LHCN-M2 (cell line): ENCODE results near the gene MINDY4B. TPM values are rescaled to one million over a fixed set of nuclear protein-coding genes. Genes with fewer than 3 reads are reported as not detected.

Experiments used
- DNase-seq: peaks from one replicate; pipeline ENCODE4 v3.0.0-alpha.2; 2012; ENCODE audit warnings: low read depth
- polyA plus RNA-seq: library from polyadenylated mRNA; unstranded; fragments of >200 nt; gene quantifications from one replicate; pipeline ENCODE4 v1.2.1, GENCODE V29; 2012; ENCODE audit warnings: missing spikeins
- total RNA-seq: library from RNA; depleted of rRNA; stranded (reverse); fragments of >200 nt; gene quantifications from 2 replicates; pipeline ENCODE4 v1.2.3, GENCODE V29; 2014; rRNA removed

MINDY4B gene
- total RNA-seq: not detected in 2 replicates
- polyA plus RNA-seq: not detected

DNA sequence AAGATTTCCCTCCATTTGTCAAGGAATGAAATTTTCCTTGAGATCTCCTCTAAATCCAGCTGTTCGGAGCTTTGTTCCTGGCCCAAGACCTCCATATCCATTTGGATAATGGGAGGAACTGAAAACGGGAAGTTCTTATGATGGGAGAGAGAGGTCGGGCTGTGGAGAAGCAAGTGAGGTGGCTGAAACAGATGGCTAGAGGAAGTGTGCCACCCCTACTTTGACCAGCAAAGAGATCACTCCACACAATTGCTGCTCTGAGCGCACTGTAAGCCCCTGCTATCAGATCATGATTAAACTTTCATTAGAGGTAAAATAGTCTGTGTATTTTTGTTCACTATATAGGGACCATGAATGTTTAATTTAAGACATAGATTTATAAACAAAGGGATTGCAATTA, at the start of gene MINDY4B:
Gene MINDY4B, minus strand, starts transcription at position 101 of the 400 bp plus-strand sequence. Its CDS starts 0 bp downstream, at position 101.
- DNase-seq: no peak

DNA sequence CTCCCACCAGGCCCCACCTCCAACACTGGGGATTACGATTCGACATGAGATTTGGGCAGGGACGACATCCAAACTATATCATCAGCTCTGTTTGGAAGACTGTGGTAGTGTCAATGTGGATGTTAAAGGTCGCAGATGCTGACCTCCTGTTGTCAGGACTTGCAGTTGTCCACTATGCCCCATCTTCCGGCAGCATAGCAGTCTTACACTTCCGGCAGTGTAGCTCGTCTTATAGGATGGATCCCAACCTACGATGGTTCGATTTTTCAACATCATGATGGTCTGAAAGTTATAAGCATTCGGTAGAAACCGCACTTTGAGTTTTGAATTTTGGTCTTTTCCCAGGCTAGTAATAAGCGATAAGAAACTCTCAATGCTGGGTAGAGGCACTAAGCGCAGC, 46.7 kb upstream of the MINDY4B start:
- no peak for DNase-seq

DNA sequence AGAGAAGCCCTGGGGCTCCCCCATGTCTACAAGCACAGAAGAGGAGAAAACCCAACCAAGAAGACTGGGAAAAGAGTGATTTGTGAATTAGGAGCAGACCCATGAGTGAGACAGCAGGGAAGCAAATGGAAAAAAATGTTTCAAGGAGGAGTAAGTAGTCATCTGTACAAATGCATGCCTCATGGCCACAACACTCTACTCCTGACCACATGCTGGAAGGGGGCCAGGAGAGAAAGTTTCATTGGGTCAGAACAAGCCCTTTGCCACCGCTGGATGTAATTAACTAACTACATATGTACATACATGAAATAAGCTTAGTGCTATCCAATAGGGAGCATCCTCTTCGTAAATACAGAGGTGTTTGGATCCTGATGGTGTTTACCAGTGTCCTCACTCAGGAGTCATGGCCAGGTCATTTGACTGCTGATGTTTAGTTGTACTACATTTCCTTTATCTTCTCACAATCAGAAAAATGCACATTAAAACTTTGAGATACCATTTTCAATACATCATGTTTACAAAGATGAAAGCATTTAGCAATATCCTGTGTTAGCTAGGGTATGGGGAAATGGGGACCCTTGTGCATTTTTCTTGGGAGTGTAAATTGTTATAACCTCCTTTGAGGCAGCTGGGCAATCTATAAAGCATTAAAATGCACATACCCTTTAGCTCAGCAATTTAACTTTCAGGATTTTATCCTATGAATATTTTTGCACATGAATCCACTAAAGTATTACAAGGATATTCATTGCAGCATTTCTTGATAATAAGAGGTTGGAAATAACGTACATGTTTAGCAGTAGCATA, 40.2 kb upstream of the MINDY4B start:
- DNase-seq: peak; percentile 51

DNA sequence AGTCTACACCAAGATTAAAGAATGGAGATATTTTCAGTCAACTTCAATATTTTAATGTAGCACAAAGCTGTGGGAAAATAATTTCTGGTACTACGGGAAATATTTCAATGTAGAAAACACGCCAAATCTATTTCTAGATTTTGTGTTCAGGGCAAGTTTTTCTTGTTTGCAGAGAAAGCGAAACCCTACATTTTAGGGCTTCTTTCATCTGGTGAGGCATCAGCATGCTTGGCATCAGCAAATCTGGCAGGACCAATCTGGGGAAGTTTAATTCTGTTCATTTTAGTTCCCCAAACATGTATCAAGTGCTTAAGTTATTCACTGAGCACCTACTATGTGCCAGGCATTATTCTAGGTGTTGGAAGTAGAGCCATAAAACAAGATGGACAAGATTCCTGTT, 37.0 kb upstream of the MINDY4B start:
- DNase-seq: no peak

DNA sequence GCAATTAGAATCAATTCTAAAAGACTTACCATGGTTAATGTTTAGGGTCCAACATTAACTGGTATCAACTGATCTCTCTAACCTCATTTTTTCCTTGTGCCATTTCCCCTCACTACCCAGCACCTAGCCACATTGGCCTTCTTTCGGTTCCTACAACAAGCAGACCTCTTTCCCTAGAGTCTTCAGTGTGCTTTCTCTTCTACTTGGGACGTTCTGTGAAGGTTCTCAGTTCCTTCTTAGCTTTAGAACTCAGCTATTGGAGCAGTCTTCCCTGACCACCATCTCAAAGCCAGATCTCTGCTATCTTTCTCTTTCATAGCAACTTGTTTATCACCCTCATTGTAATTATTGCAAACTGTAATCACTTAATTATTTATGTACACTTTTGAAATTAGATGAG, 31.5 kb upstream of the MINDY4B start:
- no peak for DNase-seq

DNA sequence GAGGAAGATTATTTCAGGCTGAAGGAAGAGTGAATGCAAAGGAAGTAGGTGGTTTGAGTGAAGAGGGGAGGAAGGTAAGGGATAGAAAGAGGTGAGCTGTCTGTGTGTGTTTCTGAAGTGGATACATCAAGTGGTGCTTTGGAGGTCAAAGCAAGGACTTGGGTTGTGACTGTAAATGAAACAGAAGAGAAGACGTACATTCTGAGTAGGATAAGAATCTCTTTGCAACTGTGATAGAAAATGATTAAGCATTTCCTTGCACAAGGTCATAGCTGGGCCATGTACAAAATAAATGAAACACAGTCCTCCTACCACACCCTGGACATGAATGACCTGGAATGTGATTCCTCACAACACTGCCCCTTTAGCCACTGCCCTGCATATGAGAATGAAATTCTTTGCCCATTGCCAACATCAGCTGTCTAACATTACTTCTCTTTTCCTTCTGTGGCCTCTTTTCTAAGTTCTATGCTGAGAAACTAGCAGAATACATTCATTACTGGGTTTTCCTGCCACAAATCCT, 28.3 kb upstream of the MINDY4B start:
- no peak for DNase-seq

DNA sequence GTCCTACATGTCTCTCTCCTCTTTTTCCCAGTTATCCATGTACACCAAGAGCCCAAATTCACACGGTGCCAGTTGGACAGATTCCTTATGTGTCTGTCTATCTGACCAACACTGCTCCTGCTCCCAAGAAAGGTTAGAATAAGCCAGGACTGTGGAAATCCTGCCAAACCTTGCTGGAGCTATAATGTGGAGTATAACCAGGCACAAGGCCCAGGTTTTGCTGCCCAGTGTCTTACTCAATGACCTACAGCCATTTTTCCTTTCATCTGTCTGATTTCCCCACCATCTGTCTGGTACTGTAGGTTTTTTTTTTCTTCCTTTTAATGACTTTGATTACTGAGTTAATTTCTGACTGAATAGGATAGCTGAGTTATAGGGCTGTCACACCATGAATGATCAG, 26.5 kb upstream of the MINDY4B start:
- DNase-seq: no peak

DNA sequence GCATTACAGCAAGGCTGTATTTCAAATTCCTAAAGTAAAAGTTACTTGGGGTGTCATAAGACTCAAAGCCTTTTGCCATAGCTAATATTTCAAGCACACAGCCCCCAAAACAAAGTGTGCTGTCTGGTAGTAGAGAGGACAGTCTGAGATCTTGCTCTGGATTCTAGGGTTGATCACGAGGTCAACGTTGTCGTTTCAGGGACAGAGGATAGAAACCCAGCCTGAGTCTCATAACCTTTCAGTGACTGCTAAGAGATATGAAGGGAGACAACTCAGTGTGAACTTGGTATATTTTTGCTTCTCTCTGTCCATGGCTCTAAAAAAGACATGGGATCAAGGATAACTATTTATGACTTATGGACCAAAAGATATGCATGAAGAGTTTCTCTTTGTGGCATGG, 25.6 kb upstream of the MINDY4B start:
- DNase-seq: no peak

DNA sequence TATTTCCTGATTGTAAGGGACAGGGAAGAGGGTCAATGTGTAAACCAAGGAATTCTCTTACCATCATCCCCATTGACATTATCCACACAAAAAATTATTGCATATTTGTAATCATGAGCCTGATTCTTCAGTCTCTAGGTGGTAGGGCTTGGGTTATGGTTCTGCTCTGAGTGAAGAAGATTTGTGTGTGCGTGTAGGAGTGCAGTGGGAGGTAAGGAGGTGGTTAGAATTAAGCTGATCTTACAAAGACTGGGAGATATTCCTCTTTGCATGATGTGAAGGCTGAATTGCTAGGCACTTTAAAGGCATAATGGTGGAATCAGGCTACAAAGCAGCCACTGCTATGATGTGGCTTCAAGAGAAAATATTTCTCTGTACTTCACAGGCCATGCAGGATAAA, 23.0 kb upstream of the MINDY4B start:
- DNase-seq: no peak

DNA sequence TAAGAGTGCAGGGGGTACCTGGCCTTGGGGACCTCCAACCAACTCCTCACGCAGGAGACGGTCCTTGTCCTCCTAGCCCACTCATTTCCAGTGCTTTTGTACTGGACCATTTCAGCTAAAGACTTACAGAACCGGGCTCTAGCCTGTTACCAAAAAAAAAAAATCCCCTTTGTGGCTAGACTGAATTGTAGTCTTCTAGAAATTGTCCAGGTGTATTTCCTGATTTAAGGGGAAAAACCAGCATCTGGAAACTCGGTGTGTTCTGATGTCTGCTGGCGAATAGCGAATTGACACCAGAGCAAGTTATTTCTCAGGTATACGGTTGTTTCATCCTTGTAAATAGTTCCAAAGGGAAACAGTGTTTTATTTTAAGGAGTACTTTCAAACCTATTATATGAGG, 21.1 kb upstream of the MINDY4B start:
- no peak for DNase-seq

DNA sequence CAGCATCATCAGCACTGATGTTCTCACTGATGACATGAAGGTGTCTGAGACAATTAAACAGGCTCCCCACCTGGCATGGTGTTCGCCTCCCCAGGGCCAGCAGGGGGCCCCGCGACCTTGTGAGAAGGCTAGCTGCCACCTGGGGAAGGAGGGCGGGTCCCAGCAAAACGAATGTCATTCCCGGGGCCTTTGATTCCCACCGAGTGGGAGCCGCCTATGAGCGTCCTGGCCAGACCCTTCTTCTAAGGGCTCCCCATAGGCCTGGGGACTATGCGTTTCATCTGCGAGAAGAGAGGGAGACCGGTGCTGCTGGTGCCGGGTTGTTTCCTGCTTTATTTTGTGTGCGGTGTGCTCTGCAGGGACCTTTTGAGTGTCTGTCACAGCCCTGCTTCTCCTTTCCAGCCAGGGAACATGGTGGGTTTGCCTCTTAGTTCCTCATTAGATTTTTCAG, 20.5 kb upstream of the MINDY4B start:
- DNase-seq: no peak

DNA sequence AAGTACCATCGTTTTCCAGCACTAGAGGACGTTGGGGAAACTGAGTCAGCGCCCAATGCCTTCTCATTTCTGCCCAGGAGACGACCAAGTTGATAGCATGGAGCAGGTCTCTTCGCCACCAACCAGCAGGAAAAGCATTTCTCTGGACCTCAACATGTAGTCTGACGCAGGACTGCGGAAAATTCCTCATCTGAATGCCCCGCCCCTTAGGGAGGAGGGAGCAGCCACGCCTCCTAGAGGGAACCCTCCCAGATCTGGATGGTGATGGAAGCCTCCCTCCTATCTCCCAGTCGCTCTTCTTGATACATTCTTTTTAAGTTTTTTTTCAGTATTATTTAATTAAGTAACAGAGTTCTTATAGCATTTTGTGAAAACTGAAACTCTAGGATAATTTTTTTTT, 17.4 kb upstream of the MINDY4B start:
- DNase-seq: no peak

DNA sequence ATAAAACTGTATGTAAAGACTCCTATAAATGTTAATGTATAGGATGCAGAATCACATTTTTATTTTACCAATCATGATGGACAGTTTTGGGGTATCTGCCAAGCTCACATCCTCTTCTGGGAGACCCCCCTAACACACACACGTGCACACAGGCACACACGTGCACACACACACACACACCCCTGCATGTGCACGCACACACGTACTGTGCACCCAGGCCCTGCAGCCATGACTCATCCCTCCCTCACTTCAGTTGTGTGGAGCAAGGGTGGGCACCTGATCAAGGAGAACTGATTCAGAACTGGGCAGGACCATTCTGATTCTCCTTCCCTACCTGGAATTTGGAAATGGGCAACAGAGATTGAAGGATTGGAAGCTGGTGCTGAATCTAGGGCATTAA, 16.0 kb upstream of the MINDY4B start:
- no peak for DNase-seq

DNA sequence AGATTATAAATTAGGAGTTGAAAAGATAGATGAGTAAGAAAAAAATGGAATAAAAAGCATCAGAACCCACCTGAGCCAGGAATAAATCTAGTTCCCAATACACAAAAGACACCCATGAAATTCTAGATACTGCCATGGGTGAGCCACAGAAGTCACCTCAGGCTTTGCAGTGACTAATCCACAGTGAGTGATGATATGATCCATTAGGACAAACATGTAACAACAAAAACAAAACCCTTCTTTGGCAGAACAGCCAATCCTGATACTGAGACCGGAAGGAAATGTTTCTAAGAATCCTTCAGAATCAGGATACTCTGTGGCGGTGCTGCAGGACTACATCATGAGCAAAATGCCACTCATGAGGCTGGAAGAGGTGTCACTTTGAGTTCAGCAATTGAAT, 15.0 kb upstream of the MINDY4B start:
- DNase-seq: no peak

DNA sequence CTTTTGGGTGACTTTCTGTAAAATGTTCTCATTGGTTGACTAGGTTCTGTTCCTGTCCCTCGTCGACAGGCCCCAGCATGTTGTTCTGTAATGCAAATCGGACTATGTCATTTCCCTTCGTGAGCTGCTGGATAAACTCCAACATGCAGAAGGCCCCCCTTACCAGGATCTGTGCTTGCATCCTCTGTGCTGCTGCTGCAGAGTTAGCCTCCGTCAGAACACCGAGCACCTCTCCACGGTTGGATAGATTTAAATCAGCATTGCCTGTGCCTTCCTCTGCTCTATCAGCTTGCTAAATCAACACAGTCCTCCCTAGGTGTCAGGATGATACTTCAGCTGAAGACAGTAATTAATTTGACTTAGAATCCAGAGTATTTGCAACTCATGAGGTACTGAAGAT, 12.7 kb upstream of the MINDY4B start:
- DNase-seq: no peak

DNA sequence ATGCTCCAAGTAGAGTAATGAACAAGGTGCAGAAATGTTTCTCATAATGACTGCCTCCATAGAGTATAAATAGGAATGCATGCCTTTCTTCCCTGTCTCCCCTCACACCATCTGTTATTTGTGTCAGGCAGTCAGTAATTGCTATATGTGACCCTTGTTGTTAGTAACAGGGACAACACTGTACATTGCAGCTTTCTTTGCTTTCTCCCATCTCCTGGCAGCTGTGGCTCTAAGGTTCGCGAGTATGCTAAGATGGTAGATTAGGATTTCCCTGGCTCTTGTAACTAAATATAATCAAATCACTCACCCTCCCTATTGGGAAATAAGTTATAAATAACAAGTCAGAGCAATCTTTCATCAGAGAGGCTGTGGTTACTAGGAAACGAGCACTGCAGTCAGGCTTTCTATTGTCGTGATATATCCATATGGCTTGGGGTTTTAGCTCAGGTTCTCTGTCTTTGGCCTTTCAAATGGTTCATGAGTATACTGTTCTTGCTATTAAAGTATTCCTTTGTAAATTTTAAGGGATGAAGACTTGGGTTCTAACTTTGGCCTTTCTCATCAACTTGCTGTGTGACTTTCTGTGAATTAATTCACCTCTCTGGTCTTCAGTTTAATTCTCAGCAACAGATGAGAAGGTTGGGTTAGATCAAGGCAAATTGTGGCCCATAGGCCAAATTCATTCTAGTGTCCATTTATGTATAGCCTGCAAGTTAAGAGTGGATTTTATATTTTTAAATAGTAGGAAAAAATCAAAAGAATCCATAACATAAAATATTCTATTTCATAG, 8.1 kb upstream of the MINDY4B start:
- DNase-seq: no peak

DNA sequence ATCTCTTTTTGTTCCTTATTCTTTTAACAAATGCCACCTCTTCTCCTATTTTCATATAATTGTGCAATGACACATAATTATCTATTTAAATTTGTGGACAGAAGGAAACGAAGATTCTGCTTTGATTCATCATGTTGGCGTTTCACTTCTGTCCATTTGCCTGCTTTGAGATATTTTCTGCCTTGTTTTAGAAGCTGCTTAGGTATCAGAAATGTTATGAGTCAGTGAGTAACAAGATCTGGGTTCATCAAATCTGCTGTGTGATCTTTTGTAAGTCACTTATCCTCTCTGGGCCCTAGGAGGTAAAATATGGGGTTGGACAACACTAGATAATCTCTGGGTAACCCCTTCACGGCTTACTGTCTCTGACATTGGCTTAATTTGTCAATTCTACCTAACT, 7.3 kb upstream of the MINDY4B start:
- DNase-seq: no peak

DNA sequence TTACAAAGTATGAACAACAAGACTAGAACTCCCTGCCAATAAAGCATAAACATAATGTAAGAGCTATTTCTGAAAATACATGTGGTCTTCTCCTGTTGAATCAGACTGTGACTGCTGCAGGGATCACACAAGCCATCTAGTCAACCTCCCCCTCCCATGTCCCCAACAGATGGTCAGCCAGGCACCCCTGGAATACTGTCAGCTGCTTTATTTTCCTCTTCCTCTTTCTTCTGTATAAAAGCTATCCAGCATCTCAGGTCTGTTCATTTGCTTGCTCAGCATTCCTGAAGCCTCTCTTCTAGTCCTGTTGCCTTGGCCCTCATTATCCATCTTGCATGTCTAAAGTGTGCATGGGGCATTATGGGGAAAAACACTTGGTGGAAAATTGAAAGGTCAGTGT, 6.5 kb upstream of the MINDY4B start:
- DNase-seq: no peak

DNA sequence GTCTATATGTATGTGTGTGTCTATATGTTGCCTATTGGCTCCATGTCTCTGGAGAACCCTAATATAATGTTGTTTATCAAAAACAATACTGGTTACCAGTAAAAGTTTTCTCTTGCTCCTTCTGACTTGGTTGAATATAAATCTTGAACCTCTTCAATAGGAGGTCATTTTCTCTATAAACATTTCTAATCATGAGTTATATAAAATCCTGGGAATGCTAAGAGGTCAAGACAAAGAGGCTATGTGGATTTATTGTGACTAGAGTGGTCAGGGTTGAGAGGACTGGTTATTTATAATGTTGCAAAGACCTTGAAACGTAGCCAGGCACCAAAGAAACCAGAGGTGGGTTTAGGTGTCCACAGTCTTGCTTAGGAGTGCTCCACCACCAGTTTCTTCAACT, 1.2 kb upstream of the MINDY4B start:
- DNase-seq: no peak

DNA sequence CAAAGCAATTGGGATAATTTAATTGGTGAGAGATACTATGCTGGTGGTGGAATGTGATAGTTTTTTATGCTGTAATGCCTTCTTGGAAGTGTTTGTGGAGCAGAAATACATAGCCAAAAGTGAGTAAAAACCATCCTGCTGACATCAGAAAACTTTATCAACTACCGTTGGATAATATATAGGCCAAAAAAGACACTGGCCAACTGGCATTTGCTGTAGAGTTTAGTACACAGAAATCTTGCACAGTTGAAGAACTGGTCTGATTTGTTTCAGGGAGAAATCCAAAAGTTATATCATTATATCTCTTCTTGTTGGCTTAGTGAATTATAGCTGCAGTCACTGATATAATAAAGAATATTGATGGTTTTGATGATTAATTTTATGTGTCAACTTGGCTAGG, 507 bp upstream of the MINDY4B start:
- DNase-seq: no peak

DNA sequence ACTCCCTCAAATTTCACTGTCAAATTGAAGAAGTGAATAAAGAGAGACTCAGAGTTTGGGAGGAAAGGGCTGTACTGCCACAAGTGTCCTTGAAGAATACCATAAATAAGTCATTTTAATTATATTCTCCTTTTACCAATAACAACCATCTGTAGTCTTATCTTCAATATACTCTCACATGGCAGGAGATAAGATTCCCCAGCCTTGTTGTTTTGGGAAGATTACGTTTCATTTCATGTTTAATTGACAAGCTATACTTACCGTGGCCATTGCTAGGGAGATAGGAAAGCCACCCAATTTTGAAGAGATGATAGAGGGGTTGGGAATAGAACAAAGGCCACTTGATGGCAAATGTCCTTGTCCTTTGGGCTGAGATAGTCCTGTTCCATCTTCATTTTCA, 2.3 kb downstream of the MINDY4B start:
- no peak for DNase-seq

DNA sequence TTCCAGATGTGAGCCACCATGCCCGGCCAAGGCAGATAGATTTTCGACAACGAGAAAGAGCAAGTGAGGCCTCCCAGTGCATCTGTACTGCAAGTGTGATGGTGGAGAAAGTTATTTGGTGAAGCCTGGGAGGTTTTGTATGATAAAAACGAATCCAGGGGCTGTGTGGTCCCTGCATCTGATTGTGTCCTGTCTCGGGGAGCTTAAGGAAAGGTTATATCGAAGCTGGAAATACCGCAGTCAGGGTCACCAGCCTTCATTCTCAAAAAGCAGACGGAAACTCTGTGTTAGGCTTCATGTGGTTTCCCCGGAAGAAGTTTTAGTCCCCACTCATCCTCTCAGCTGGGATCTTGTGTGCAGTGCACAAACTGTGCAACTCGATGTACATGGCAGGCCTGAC, 3.4 kb downstream of the MINDY4B start:
- DNase-seq: no peak

DNA sequence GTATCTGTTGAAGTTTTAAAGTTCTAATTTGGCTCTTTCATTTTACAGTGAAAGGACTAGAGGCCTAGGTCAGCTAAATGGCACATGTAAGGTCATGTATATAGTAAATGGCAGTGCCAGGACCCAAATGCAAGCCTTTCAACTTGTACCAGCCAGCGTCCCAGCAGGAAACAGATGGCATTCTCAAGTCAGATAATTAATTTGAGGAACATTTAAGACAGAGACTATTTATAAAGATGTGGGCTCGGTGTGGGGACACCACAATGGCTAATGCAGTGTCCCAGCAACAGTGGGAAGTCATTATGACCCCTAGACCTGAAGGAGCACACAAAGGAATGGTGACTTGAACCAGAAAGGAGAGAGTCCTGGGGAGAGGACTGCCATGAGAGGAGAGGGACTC, 6.1 kb downstream of the MINDY4B start:
- no peak for DNase-seq
